Measurements from ENCODE around the gene RAPGEF1.

DNA sequence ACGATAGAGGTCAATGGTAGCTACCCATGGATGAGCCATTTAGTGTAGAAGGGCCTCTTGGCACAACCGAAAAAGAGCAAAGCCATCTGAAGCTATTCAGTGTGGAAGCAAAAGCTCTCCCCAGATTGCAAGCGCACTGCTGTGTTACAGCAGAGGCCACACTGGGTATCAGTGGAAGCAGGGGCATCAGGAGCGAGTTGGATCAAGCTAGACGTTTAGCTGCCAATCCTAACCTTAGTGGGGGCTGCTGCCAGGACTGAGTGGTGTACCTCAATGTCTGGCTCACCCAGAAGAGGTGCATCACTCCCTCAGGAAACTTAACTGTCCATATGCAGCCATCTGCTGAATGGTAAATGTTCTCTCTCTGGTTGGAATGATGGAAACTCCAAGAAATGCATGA lies 44.5 kb downstream of the RAPGEF1 start:
- TF ChIP-seq ZNF274 (IDR thresholded peaks at IDR 0.05; ENCODE audit: low read depth, low read length) (no peak), SUZ12 (IDR thresholded peaks at IDR 0.05; ENCODE audit: extremely low read depth, insufficient read depth, insufficient read length) (no peak), YY1 (IDR thresholded peaks at IDR 0.05; ENCODE audit: insufficient read depth, insufficient read length) (no peak)

Measured in NT2/D1 (cell line).